HG02798 (cell line): ENCODE measurements around the gene TIE1.

Experiments
- ATAC-seq: cut with Tn5 transposase; IDR thresholded peaks from one replicate; pipeline ENCODE4 v1.9.1; 2021; ENCODE audit warnings: mild to moderate bottlenecking; ENCODE audit not compliant: unreplicated experiment, poor library complexity

The TIE1 gene

DNA sequence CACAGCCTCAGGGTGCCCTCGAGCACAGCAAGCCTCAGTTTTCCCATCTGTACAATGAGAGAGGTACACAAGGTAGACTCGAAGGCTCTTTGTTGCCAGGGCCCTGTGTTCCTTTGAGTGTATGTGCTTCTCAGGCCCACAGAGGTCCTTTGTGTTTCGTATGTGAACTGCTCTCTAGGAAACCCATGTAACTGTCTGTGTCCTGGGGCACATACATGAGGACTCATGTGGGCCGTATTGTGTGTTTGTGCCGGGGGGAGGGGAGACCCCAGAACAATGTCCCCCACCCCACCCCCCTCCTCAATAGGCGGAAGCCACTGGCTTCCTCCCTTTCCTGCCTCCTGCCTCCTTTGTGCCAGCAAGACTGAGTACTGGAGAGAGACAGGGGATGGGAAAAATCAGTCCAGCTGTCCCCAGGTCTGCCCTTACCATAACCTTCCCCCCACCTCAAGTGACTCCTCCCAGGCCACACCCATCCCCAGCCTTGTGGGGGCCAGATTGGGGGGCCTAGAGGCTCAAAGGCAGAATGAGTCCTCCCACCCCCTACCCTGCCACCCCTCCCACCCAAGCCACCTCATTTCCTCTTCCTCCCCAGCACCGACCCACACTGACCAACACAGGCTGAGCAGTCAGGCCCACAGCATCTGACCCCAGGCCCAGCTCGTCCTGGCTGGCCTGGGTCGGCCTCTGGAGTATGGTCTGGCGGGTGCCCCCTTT lies at the start of gene TIE1:
TSS of gene TIE1 (plus strand) at position 605 of the 717 bp plus-strand sequence. CDS start at position 695, 90 bp downstream.
- no peak for ATAC-seq

DNA sequence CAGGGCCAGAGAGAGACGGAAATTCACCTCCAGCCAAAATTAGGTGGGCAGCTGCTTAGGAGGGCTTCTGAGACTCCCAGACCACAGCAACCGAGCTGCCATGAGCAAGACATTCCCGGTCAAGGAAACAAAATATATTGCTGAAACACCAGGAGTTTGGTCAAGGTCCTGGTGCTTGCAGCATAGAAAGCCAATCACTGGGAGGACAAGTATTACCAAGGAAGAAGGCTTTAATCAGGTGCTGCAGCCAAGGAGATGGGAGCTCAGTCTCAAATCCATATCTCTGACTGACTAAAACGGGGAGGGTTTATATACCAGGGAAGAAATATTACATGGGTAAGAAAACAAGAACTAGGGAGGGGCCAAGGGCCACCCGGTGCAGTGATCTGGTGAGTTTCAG lies 49.8 kb upstream of the TIE1 start:
- ATAC-seq = no peak

DNA sequence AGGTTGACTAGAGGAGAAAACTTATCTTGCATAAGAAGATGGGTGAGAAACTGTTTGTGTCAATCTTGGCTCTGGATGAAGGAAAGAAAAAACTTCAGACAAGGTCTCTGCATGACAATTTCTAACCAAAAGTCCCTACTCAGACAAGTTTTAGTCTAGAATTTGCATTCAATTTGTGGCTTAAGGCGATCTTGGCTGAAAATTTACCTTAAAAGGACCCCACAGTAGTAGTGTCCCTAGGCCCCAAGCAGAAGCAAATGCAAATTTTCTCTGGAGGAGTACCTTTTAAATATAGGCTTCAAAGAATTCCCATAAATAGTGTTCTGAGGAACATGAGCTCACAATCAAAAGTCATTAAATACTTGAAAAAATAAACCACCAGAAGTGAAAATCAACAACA lies 48.6 kb upstream of the TIE1 start:
- ATAC-seq = no peak

DNA sequence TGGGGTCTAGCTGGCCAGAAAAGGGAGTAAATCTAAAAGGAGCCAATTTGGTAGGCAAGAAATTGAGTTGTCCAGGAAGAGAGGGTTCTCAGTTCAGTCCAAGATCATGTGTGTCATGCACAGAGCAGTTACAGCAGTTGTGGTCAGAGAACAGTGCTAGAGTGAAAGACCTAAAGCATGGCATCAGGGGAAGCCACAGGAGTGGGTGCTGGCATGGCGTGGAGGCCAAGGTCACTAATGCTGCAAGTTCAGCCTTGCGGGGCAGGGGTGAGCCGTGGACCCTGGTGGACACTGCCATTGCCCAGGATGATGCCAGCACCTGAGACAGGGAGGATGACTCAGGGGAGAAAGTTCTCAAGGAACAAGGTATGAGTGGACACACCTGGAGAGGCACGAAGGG lies 47.6 kb upstream of the TIE1 start:
- no peak for ATAC-seq

DNA sequence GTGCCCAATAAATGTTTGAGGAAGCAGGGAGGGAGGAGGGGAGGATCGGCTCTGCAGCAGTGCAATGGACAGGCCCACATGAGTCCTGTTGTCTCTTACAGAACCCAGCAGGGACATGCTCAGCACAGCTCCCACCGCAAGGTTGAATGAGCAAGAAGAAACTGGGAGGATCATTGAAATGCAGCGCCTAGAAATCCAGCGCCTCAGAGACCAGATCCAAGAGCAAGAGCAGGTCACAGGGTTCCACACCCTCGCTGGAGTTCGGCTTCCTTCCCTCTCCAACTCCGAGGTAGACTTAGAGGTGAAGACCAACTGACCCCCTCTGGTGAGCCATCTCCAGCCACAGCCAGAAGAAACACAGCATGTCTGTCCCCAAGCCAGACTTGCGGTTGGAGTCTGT lies 46.9 kb upstream of the TIE1 start:
- ATAC-seq = no peak

DNA sequence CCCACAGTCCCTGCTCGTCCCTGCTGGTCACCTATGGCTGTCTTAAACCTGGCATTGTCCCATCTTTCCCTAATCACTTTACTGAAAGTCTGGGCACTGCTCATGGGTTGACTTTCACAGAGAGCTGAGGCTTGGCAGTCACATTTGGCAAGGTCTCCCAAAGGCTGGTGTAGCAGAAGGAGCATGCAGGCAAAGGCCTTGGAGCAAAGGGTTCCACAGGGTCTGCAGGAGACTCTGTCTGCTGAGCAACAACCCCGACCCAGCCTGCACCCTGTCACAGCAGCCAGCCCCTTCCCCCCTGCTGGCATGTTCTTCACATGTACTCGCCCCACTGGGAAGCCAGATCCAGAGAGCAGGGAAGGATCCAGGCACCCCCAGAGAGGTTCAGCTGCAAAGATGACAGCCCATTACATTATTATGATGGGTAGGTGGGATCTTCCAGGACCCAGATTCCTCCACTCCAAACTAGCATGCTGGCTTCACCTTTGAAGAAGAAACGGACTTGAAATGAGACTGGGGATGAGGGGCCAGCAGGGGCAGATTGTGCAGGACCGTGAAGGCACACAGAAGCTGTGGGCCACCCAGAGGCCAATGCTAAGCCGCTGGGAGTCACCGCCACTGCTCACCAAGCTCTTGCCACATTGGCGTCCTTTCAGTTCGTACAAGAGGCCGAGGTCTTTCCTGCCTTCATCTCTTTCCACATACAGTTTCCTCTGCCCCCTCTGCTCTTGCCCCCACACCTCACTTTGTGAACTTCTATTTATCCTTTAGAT lies 45.2 kb upstream of the TIE1 start:
- ATAC-seq = no peak

DNA sequence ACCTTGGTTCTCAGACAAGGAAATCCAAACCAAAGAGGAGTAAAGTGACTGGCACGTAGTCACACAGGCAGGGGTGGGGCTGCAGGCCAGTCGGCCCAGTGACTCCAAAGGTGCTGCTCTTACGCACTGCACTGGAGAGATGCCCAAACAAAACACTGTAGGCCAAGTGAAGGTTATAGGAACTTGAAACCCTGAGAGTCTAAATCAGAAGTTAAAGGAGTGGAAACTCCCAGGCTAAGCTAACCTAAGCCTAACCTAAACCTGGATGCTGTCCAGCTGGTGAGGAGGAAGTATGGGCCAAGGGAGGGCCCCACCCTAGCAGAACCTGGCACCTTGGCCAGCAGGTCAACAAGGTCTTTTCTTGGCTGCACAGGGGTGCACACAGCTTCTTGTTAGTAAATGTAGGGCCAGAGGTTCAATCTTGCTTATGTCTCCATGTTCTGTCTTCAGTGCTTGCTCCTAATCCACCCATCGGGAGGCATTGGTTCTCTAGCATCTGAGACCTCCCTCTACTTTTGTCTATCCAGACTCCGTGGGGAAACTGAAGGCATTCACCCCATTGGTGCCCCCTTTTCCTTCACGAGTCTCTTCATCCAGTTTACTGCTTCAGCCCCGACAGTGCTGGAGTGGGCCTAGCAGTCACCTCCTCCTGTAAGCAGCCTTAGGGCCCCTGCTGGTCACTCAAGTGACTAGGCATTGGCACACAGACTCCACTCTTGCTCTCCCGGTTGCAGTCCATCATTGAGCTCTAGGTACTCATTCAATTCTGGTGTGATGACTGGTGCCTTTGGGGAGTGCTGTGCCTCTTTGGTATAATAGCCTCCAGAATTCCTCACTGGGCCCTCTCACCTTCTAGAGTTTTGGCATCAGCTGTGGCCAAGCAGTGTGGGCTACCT lies 43.9 kb upstream of the TIE1 start:
- no peak for ATAC-seq

DNA sequence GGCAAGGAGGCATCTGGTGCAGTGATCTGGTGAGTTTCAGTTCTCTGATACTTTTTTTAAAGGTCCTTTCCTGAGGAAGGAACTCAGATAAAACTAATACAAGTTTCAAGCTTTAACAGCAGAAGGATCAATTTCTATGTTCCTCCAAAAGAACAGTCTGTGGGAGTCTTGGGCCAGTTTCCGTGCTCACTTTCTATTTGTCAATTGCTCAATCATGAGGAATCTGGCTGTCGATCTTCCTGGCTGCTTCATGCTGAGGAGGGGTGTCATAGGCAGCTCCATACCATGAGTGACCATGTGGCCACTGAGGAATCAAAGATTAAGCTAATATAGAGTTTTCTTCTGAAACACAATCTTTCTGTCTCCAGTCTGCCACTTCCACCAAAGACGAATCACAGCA lies 42.4 kb upstream of the TIE1 start:
- no peak for ATAC-seq

DNA sequence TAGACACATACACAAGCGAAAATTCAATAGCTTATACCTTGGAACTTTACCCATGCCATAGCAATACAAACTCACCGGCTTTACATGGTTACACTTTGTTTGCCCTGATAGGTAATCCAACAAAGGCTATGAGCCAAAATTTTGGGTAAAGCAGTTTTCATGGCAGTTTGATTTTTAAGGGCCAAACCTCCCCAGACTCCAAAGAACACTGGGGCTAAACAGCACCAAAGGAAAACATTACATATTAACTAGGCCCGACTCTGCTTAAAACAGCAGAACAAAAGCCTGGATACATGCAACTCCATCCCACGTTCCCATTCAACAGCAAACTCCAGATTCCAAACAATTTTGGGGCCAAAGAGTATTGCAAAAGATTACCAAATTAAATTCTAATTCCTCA lies 35.4 kb upstream of the TIE1 start:
- ATAC-seq = no peak

DNA sequence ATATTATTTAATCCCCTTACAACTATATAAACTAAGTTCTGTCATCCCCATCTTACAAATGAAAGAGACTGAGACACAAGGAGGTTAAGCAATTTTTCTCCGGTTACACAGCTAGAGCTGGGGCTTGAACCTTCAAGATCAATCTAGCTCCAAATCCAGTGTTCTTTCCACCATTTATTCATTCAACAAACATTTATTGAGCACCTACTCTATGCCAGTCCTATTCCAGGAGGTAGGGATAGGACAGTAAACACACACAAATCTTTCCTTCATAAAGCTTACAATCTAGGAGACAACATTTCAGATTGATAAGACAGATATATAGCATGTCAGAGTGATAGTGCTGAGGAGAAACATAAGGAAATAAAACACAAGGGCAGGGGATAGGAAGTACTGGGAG lies 33.9 kb upstream of the TIE1 start:
- ATAC-seq = no peak

DNA sequence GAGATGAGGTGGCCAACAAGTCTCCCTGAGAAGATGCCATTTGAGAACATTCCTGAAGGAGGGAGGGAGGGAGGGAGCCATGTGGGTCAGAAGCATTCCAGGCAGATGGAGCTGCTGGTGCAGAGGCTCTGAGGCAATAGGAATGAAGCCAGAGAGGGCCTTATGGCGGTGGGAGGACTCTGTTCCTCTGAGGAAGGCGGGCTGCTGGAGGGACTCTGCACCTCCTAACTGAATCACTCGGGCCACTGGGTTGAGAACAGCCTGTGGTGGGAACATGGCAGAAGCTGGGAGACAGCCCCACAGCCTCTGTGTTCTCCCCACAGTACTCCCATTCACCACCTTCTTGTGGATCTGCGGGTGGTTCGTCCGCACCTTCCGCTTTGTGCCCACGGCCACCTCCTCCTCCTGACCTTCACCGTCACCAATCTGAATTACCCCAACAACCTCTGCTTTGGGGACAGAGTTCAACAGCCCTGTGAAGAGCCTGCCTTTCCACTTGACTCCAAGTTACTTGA lies 33.4 kb upstream of the TIE1 start:
- no peak for ATAC-seq

DNA sequence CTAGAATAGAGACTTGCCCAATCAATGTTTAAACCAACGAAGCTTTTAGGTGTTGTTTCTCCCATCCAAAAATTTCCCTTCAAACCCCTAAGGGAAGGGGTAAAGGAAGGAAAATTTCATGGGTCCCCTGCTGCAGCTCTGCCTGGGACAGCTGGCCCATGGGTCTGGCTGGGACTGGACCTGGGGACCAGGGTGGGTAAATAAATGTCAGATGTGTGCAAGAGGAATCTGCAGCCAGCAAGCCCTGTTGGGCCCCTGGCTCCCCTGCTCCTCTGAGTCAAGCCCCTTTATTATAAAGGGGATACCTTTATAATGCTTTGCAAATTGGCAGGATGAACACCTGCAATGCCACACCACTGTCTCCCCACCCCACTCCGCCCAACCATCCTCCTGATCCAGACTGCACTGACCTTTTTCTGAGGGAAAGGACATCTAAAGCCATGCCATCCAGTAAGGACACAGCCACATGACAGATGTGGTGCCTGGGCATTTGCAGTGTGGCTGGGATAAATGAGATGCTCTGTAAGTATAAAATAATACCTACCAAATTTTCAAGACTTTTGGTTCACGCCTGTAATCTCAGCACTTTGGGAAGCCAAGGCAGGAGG lies 32.9 kb upstream of the TIE1 start:
- no peak for ATAC-seq

DNA sequence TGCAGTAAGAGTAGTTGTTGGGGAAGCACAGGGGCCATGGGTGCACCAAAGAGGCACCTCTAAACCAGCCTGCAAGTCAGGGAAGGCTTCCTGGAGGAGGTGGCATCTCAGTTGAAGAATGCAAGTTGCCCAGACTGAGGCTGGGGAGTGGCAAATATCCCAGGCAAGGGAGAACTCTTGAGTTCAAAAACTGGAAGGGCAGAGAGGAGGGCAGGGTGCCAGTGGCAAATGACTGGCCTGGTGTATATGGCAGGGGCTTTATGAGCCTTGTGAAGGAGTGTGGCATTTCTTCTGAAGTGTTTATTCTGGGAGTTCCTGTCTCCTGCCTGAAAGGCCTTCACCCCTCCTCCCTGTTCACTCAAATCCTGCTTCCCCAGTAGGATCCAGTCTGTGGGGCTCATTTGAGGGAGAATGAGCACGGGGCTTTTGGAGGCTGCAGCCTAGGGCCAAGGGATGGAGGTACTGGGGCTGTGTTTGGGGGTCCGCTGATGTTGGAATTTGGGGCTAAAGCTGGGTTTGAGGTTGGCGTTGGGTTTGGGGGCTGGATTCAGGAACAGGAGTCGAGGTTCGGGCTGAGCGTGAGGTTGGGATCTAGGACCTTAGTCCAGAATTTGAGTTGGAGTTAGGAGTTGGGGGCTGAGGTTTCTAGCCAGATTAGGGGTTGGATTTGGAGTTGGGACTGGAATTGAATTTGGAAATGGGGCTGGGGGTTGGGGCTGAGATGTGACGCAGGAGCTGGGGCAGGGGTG lies 31.0 kb upstream of the TIE1 start, which contains the start of gene TMEM125:
TSS of gene TMEM125 (plus strand) at position 357 of the 749 bp plus-strand sequence. CDS start 2,740 bp downstream, outside the sequence.
- ATAC-seq = no peak

DNA sequence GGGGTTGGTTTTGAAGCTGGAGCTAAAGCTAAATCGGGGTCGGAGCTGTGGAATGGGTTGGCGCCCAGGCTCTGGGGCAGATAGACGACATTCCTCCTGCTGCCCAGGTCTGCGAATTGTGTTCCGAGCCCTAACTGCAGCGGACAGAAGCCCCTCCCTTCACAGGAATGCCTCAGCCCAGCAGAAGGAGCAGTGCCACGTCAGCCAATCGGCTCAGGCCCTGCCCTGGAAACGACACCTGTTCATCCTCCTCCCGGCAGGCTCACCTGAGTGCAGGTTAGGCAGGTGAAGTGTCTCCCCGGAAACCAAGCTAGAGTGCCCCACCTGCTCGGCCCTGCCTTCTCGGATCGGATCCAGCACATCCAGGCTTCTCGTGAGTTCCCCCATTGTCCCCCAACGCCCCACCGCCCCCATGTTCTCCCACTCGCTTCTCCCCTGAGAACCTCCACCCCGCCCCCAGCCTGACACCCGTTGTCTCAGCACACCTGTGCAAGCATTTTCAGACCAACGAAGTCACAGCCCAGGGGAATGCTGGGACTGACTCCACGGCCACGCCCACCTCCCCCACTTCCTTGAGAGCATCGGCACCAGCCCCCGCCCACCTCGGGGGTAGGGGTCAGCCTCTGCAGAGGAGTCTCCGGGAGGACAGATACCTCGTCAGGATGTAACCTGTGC lies 30.2 kb upstream of the TIE1 start:
- ATAC-seq = no peak

DNA sequence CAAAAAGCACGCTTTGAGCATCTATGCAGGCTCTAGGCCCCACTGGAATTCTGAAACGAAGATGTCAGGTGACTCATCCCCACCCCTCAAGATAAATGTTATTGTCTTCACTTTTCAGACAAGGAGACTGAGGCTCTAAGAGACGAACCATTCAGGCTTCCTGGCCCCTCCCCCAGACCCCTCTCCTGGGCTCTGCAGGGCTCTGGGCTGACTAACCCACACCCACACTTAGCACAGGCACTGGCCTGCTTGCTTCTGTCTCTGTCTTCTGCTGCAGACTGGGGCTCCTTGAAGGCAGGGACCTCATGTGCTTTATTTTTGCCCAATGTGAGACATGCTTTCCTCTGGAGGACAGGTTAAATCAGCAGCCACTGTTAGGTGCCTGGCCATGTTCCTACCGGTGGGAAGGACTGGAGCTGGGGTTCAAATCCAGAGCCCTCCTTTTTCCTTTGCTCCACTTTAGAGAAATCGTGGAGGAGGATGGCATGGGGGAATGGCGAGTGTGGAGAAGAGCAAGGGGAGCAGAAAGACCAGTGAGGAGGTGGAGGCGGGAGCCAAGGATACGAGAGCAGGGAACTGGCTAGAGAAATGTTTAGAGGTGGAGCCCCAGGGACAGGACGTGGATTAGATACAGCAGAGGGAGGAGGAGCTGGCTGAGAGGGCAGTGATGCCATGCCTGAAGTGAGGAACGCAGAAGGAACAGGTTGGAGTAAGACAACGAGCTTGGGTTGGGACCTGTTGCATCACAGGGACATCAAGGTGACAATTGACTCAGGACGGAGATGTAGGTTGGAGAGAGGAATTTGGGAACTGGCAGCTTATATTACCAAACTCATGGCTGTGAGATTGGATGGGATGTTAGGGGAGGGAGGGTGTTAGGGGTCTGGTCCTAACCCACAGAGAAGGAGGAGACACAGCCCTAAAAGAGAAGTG lies 29.3 kb upstream of the TIE1 start:
- no peak for ATAC-seq

DNA sequence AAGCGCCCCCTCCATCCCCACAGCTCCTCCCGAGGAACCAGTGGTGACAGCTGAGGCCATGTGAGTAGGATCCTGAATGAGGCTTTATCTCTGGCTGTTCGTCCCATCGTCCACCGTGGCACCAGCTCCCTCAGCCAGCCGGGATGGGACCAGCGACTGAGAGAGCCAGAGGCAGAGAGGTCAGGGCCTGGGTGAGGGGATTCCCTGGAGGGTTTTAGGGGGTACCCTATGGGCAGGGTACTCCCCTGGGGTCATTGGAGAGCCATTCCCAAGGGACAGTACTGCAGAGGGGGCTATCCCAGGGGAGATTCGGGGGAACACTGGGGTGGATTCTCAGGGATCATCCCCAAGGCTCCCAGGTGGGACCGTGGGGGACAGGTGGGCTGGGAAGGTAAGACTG lies 28.6 kb upstream of the TIE1 start:
- ATAC-seq = no peak

DNA sequence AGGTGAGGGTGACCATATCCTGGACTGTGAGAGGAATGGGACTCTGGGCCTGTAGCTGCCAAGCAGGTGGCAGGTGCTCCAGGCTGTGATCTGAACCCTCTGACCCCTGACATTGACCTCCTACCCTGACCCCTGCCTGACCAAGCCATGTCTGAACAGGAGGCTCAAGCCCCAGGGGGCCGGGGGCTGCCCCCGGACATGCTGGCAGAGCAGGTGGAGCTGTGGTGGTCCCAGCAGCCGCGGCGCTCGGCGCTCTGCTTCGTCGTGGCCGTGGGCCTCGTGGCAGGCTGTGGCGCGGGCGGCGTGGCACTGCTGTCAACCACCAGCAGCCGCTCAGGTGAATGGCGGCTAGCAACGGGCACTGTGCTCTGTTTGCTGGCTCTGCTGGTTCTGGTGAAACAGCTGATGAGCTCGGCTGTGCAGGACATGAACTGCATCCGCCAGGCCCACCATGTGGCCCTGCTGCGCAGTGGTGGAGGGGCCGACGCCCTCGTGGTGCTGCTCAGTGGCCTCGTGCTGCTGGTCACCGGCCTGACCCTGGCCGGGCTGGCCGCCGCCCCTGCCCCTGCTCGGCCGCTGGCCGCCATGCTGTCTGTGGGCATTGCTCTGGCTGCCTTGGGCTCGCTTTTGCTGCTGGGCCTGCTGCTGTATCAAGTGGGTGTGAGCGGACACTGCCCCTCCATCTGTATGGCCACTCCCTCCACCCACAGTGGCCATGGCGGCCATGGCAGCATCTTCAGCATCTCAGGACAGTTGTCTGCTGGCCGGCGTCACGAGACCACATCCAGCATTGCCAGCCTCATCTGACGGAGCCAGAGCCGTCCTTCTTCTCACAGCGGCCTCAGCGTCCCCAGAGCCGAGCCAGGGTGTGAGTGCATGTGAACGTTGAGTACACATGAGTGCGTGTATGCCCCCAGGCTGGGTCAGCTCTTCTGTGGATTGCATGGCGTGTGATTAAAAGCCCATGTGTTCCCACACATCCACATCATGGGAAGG lies 27.9 kb upstream of the TIE1 start:
- ATAC-seq = no peak
